ENCODE data around the gene SEC23A. TPM values are rescaled to one million over a fixed set of nuclear protein-coding genes. Genes with fewer than 3 reads are reported as not detected.

Gene SEC23A
- total RNA-seq, 4 donors from 2014 or later: 59.4 to 77.9 (median 67.4) TPM

DNA sequence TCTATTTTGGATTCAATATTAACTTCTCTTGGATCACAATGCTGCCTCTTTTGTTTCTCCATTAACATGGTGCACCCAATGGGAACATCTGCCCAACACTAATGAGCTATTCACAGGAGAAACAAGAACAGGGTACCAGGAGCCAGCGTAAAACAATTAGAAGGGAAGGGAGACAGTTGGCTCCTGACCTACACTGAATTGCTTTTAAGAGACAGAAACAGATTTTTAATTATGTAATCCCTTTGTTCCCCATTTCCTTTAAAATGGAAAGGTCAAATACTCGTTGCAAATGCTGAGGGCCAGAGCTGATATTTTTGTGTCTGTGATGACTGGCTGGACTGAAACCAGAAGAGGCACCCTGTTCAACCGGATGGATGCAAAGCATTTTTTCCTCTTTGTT lies 108.3 kb downstream of the SEC23A start:
- no peaks in the 10 kb centered on the region for H3K36me3 ChIP-seq
- H3K4me3 ChIP-seq (replicated peaks in 1 of 3): no peak overlapping the region
- H3K27me3 ChIP-seq: no peaks in the 10 kb centered on the region
- no peak for DNase-seq
- no peaks in the 10 kb centered on the region for H3K4me1 ChIP-seq
- no peak overlapping the region for H3K27ac ChIP-seq
- 52 to 63% methylated on average over 3 of the region's 3 CpGs for WGBS, 2 donors
- TF ChIP-seq, protein P1, sequence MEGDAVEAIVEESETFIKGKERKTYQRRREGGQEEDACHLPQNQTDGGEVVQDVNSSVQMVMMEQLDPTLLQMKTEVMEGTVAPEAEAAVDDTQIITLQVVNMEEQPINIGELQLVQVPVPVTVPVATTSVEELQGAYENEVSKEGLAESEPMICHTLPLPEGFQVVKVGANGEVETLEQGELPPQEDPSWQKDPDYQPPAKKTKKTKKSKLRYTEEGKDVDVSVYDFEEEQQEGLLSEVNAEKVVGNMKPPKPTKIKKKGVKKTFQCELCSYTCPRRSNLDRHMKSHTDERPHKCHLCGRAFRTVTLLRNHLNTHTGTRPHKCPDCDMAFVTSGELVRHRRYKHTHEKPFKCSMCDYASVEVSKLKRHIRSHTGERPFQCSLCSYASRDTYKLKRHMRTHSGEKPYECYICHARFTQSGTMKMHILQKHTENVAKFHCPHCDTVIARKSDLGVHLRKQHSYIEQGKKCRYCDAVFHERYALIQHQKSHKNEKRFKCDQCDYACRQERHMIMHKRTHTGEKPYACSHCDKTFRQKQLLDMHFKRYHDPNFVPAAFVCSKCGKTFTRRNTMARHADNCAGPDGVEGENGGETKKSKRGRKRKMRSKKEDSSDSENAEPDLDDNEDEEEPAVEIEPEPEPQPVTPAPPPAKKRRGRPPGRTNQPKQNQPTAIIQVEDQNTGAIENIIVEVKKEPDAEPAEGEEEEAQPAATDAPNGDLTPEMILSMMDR (IDR thresholded peaks at IDR 0.05): no peak
- intact Hi-C loops (cut with DNase I): no loop called here
- no peaks in the 10 kb centered on the region for H3K9me3 ChIP-seq

DNA sequence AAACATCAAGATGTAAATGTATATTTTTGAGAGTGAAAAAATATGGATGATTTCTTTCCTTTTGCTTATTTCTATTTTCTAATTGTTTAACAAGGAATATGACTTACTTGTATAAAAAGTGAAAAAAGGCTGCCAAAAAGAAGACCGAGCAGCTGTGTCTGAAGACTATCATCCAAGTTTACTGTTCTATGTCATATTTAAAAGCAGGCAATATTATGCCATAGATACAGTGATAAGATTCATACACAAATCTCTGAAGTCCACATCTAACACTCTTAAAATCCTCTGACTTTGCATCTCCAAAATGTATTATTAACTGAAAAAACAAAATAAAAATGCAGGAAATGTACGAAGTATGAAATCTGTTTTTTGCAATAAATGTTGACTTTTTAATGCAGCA lies 109.1 kb downstream of the SEC23A start:
- Histone ChIP-seq H3K9me3 (no peaks in the 10 kb centered on the region), H3K4me3 (replicated peaks in 1 of 3) (no peak overlapping the region), H3K27ac (no peak overlapping the region), H3K27me3 (no peaks in the 10 kb centered on the region), H3K4me1 (no peaks in the 10 kb centered on the region), H3K36me3 (no peaks in the 10 kb centered on the region)
- intact Hi-C loops (cut with DNase I): no loop called here
- WGBS, 2 donors: 63 to 86% methylated on average over 2 of the region's 2 CpGs
- TF ChIP-seq POLR2A (IDR thresholded peaks at IDR 0.05): no peak
- TF ChIP-seq, protein P1 (IDR thresholded peaks at IDR 0.05): no peak
- no peak for DNase-seq

DNA sequence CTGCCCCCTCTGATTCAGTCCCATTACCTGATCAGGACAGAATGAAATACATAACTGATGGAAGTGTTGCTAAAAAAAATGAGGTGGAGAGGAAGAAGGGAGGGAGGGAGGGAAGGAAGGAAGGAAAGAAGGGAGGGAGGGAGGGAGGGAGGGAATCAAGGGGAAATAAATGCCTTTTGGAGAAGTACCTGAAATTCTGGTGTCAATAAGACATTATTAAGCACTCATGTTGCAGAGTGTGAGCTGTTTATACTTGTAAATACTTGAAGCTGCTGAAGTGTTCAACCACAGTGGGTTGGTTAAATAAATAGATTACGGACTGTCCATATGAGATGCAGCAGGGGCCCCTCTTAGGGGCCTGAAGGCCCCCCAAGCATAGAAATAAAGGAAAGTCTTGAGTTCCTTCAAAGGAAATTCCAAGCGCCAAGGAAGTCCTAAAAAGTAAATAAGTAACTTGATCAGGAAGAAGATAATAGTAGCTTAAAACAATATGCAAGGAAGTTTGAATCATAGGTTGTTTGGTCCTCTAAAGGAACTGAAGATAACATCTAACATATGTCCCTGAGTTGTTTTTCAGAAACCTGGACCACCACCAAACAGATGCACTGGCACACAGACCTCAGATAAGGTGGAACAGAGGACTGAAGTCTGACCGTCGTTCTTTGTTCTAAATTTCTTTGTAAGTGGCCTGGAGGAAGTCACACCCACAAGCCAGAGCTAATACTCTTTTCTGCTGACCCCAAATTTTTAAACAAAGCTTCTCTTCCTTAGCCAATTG lies 110.8 kb downstream of the SEC23A start:
- intact Hi-C loops (cut with DNase I): no loop called here
- Histone ChIP-seq H3K27me3 (no peaks in the 10 kb centered on the region), H3K27ac (no peak overlapping the region), H3K4me1 (no peaks in the 10 kb centered on the region), H3K9me3 (no peaks in the 10 kb centered on the region), H3K4me3 (replicated peaks in 1 of 3) (no peak overlapping the region), H3K36me3 (no peaks in the 10 kb centered on the region)
- 56 to 62% methylated on average over 4 of the region's 4 CpGs for WGBS, 2 donors
- TF ChIP-seq, protein P1 (IDR thresholded peaks at IDR 0.05): no peak
- TF ChIP-seq POLR2A (IDR thresholded peaks at IDR 0.05): no peak
- DNase-seq: no peak

DNA sequence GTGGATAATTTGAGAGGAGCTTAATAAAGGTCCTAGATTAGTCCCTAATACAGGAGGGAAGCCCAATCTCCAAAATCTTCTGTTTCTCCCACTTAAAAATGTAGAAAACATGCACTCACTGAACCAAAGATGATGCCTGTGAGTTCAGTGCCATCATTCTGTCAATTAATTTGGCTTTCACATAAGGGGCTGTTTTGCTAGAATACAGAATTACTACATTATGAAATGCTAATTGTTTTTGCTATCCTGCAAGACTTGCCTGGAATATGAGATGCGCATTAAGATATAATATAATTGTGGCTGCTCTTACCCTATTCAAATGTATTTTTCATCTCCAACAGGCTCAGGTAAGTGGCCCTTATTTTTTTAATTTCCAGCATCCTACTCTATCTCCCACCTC lies 111.7 kb downstream of the SEC23A start:
- no peak for TF ChIP-seq POLR2A (IDR thresholded peaks at IDR 0.05)
- TF ChIP-seq, protein P1 (IDR thresholded peaks at IDR 0.05): no peak
- Histone ChIP-seq H3K4me1 (no peaks in the 10 kb centered on the region), H3K36me3 (no peaks in the 10 kb centered on the region), H3K27me3 (no peaks in the 10 kb centered on the region), H3K4me3 (replicated peaks in 1 of 3) (no peak overlapping the region), H3K27ac (no peak overlapping the region), H3K9me3 (no peaks in the 10 kb centered on the region)
- intact Hi-C loops (cut with DNase I): no loop called here
- 91 to 98% methylated on average over 1 of the region's 1 CpG for WGBS, 2 donors
- DNase-seq: no peak

GRCh38 chr14:38989922-38990546 lies 113.0 kb downstream of the SEC23A start:
- Histone ChIP-seq H3K27me3 (no peaks in the 10 kb centered on the region), H3K4me1 (no peaks in the 10 kb centered on the region), H3K4me3 (replicated peaks in 1 of 3) (no peak overlapping the region), H3K9me3 (no peaks in the 10 kb centered on the region), H3K27ac (no peak overlapping the region), H3K36me3 (no peaks in the 10 kb centered on the region)
- intact Hi-C loops (cut with DNase I): no loop called here
- TF ChIP-seq POLR2A (IDR thresholded peaks at IDR 0.05): no peak
- TF ChIP-seq, protein P1 (IDR thresholded peaks at IDR 0.05): no peak
- DNase-seq: no peak
- 57 to 65% methylated on average over 2 of the region's 2 CpGs for WGBS, 2 donors
